HEK293T (cell line): ENCODE results near the gene HTR2B.

ENCODE experiments used
- CTCF ChIA-PET: fragments of 350-600 bp; formaldehyde crosslinking; extraction: SDS; loops from one replicate; lab custom pipeline; 2021; ENCODE audit warnings: antibody characterized with exemption, inconsistent platforms; lab: Yijun Ruan, JAX
- POLR2A ChIA-PET: fragments of 350-600 bp; formaldehyde crosslinking; extraction: SDS; loops from one replicate; lab custom pipeline; 2020; ENCODE audit warnings: antibody characterized with exemption, inconsistent platforms; lab: Yijun Ruan, JAX
- DNase-seq: peaks from one replicate; pipeline ENCODE4 v3.0.0; 2012; ENCODE audit warnings: mixed read lengths; ENCODE audit errors: extremely low spot score
- ARNT ChIP-seq: fragments of 450-650 bp; IDR thresholded peaks from 2 replicates; pipeline ENCODE4 v1.6.1; 2017; ENCODE audit warnings: mild to moderate bottlenecking
- BHLHE40 ChIP-seq: fragments of 450-650 bp; IDR thresholded peaks from 2 replicates; pipeline ENCODE4 v1.6.1; 2016; ENCODE audit warnings: mild to moderate bottlenecking, moderate library complexity, borderline replicate concordance
- CTBP1 ChIP-seq: fragments of 450-650 bp; IDR thresholded peaks from 2 replicates; pipeline ENCODE4 v1.6.1; 2016; ENCODE audit warnings: borderline replicate concordance
- ELF4 ChIP-seq: fragments of 450-650 bp; IDR thresholded peaks from 2 replicates; pipeline ENCODE4 v1.6.1; 2017; ENCODE audit warnings: antibody characterized with exemption
- FOXA1 ChIP-seq: fragments of 450-650 bp; IDR thresholded peaks from 2 replicates; pipeline ENCODE4 v1.6.1; 2016; ENCODE audit warnings: mild to moderate bottlenecking
- FOXK2 ChIP-seq: fragments of 450-650 bp; IDR thresholded peaks from 2 replicates; pipeline ENCODE4 v1.6.1; 2016; ENCODE audit warnings: mild to moderate bottlenecking
- FOXM1 ChIP-seq: fragments of 450-650 bp; IDR thresholded peaks from 2 replicates; pipeline ENCODE4 v1.6.1; 2017; ENCODE audit warnings: mild to moderate bottlenecking, borderline replicate concordance
- HDGF ChIP-seq: fragments of 450-650 bp; IDR thresholded peaks from 2 replicates; pipeline ENCODE4 v1.6.1; 2017; ENCODE audit warnings: antibody characterized with exemption, borderline replicate concordance
- L3MBTL2 ChIP-seq: fragments of 450-650 bp; conservative IDR thresholded peaks from 2 replicates; pipeline ENCODE4 v1.6.1; 2016; ENCODE audit warnings: mild to moderate bottlenecking
- LEF1 ChIP-seq: fragments of 450-650 bp; IDR thresholded peaks from 2 replicates; pipeline ENCODE4 v1.6.1; 2017; ENCODE audit warnings: mild to moderate bottlenecking, borderline replicate concordance
- NFRKB ChIP-seq: fragments of 450-650 bp; IDR thresholded peaks from 2 replicates; pipeline ENCODE4 v1.6.1; 2016; ENCODE audit warnings: mild to moderate bottlenecking, moderate library complexity
- SP1 ChIP-seq: fragments of 450-650 bp; IDR thresholded peaks from 2 replicates; pipeline ENCODE4 v1.6.1; 2017
- SUZ12 ChIP-seq: fragments of 450-650 bp; IDR thresholded peaks from 2 replicates; pipeline ENCODE4 v1.6.1; 2016; ENCODE audit warnings: mild to moderate bottlenecking
- TARDBP ChIP-seq: fragments of 450-650 bp; IDR thresholded peaks from 2 replicates; pipeline ENCODE4 v1.6.1; 2016
- ZNF384 ChIP-seq: fragments of 450-650 bp; IDR thresholded peaks from 2 replicates; pipeline ENCODE4 v1.6.1; 2016
- TF ChIP-seq, protein P1 (sequence below): fragments of 450-650 bp; IDR thresholded peaks from 2 replicates; pipeline ENCODE4 v1.6.1; 2016

The HTR2B gene

DNA sequence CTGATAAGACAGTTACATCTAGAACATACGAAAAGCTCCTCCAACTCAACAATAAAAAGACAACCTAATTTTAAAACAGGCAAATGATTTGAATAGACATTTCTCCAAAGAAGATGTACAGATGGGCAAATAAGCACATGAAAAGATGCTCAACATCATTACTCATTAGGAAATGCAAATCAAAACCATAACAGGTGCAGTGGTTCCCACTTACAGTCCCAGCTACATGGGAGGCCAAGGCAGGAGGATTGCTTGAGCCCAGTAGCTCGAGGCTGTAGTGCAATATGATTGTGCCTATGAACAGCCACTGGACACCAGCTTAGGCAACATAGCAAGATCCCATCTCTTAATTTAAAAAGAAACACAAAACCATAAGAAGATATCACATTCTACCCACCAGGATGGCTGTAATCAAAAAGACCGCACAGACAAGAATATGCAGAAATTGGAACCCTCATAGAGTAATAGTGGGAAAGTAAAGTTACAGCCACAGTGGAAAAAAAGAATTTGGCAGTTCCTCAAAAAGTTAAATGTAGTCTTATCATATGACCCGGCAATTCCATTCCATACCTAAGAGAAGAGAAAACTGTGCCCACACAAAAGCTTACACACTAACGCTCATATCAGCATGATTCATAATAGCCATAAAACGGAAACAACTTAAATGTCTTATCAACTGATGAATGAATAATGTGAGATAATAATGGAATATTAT lies 43.1 kb upstream of the HTR2B start:
- DNase-seq, result no peak
- POLR2A ChIA-PET, result no interaction called here
- CTCF ChIA-PET, result no interaction called here
- TF ChIP-seq L3MBTL2 (no peak), FOXK2 (no peak), ARNT (no peak), HDGF (no peak), CTBP1 (no peak), NFRKB (no peak), TARDBP (no peak)
- TF ChIP-seq, protein P1, sequence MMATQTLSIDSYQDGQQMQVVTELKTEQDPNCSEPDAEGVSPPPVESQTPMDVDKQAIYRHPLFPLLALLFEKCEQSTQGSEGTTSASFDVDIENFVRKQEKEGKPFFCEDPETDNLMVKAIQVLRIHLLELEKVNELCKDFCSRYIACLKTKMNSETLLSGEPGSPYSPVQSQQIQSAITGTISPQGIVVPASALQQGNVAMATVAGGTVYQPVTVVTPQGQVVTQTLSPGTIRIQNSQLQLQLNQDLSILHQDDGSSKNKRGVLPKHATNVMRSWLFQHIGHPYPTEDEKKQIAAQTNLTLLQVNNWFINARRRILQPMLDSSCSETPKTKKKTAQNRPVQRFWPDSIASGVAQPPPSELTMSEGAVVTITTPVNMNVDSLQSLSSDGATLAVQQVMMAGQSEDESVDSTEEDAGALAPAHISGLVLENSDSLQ, result no peak

GRCh38 chr2:231163414-231164095 lies 38.7 kb upstream of the HTR2B start:
- no peak for DNase-seq
- CTCF ChIA-PET, result no interaction called here
- TF ChIP-seq LEF1, result no peak
- TF ChIP-seq NFRKB, result no peak
- no peak for TF ChIP-seq BHLHE40
- no peak for TF ChIP-seq ARNT
- no peak for TF ChIP-seq HDGF
- TF ChIP-seq L3MBTL2, result no peak
- no peak for TF ChIP-seq FOXM1
- no peak for TF ChIP-seq FOXK2
- POLR2A ChIA-PET, result no interaction called here

- ChIA-PET CTCF (no interaction called here), POLR2A (no interaction called here)
- TF ChIP-seq FOXK2, result no peak
- no peak for TF ChIP-seq SP1
- no peak for DNase-seq
These were observed 38.2 kb upstream of the HTR2B start for GRCh38 chr2:231163011-231163410.

- no peak for DNase-seq
- TF ChIP-seq BHLHE40 (no peak), TARDBP (no peak), ZNF384 (no peak), LEF1 (no peak), SP1 (no peak), ELF4 (no peak), FOXK2 (no peak), L3MBTL2 (no peak)
- TF ChIP-seq, protein P1, result no peak
- ChIA-PET POLR2A (no interaction called here), CTCF (no interaction called here)
These were observed 37.1 kb upstream of the HTR2B start for GRCh38 chr2:231161877-231162329.

- no peak for DNase-seq
- CTCF ChIA-PET, result no interaction called here
- POLR2A ChIA-PET, result no interaction called here
- TF ChIP-seq TARDBP, result no peak
These were observed 36.5 kb upstream of the HTR2B start for GRCh38 chr2:231161252-231161839.

GRCh38 chr2:231160701-231161100 lies 35.9 kb upstream of the HTR2B start:
- ChIA-PET POLR2A (no interaction called here), CTCF (no interaction called here)
- no peak for DNase-seq
- no peak for TF ChIP-seq ELF4
- no peak for TF ChIP-seq CTBP1
- no peak for TF ChIP-seq TARDBP
- TF ChIP-seq, protein P1, result no peak
- no peak for TF ChIP-seq FOXA1
- no peak for TF ChIP-seq FOXK2
- TF ChIP-seq ARNT, result no peak
- no peak for TF ChIP-seq HDGF
- TF ChIP-seq LEF1, result no peak
- TF ChIP-seq L3MBTL2, result no peak
- no peak for TF ChIP-seq SUZ12
- no peak for TF ChIP-seq NFRKB

- no peak for DNase-seq
- POLR2A ChIA-PET, result no interaction called here
- CTCF ChIA-PET, result no interaction called here
- TF ChIP-seq L3MBTL2, result no peak
- TF ChIP-seq SP1, result no peak
- no peak for TF ChIP-seq ZNF384
- no peak for TF ChIP-seq FOXK2
- no peak for TF ChIP-seq LEF1
- no peak for TF ChIP-seq BHLHE40
- no peak for TF ChIP-seq CTBP1
- no peak for TF ChIP-seq NFRKB
- TF ChIP-seq FOXM1, result no peak
These were observed 34.5 kb upstream of the HTR2B start for GRCh38 chr2:231159306-231159705.
